ENCODE results near the gene ASCC2. TPM values are rescaled to one million over a fixed set of nuclear protein-coding genes. Genes with fewer than 3 reads are reported as not detected.

ASCC2 gene
- total RNA-seq, 6 experiments from 2014 or later, result 41.2 to 56.1 (median 47.4) TPM

DNA sequence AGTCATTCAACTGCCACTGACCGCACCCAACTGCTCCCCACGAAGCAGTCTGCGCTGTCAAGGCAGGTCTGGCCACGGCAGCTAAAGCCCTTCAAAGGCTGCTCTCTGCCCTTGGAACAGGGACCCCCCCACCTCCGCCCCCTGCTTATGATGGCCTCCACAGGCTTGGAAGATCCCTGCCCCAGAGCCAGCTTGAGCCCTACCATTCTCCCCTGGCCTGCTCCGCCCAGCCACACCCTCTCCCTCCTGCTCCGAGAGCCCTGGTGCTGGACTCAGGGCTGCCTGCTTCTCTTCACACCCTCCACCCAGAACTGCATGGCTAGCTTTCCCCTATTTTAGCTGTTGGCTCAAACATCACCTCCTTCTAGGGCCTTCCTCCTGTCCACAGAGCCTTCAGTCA is 90.2 kb downstream of the ASCC2 start:
- H3K27me3 ChIP-seq, result no peaks in the 10 kb centered on the region
- no peak for TF ChIP-seq POLR2A (IDR thresholded peaks at IDR 0.05)
- TF ChIP-seq, protein P1, sequence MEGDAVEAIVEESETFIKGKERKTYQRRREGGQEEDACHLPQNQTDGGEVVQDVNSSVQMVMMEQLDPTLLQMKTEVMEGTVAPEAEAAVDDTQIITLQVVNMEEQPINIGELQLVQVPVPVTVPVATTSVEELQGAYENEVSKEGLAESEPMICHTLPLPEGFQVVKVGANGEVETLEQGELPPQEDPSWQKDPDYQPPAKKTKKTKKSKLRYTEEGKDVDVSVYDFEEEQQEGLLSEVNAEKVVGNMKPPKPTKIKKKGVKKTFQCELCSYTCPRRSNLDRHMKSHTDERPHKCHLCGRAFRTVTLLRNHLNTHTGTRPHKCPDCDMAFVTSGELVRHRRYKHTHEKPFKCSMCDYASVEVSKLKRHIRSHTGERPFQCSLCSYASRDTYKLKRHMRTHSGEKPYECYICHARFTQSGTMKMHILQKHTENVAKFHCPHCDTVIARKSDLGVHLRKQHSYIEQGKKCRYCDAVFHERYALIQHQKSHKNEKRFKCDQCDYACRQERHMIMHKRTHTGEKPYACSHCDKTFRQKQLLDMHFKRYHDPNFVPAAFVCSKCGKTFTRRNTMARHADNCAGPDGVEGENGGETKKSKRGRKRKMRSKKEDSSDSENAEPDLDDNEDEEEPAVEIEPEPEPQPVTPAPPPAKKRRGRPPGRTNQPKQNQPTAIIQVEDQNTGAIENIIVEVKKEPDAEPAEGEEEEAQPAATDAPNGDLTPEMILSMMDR (IDR thresholded peaks at IDR 0.05), result no peak
- WGBS (ENCODE audit: insufficient coverage, low coverage, low lambda C conversion rate, missing lambda C conversion rate), result no CpG with 5 or more reads among the region's 7 CpGs
- DNase-seq (peak in 1 of 3 donors; percentile 38), ATAC-seq (no peak)
- peaks cover 0 to 13% (median 0%) of the 10 kb centered on the region in 4 donors for H3K4me1 ChIP-seq
- no peaks in the 10 kb centered on the region for H3K9me3 ChIP-seq
- intact Hi-C loops (cut with DNase I), result no loop called here
- H3K27ac ChIP-seq, result no peak overlapping the region
- H3K36me3 ChIP-seq, result peaks cover 0 to 9% (median 0%) of the 10 kb centered on the region in 4 donors
- no peak overlapping the region for H3K4me3 ChIP-seq

GRCh38 chr22:29744902-29745301 is 93.2 kb downstream of the ASCC2 start:
- TF ChIP-seq POLR2A (IDR thresholded peaks at IDR 0.05), result no peak
- TF ChIP-seq, protein P1 (IDR thresholded peaks at IDR 0.05), result no peak
- intact Hi-C loops (cut with DNase I), result no loop called here
- Histone ChIP-seq H3K4me3 (no peak overlapping the region), H3K4me1 (no peaks in the 10 kb centered on the region), H3K36me3 (peaks cover 0 to 15% (median 3%) of the 10 kb centered on the region in 4 donors), H3K27ac (no peak overlapping the region), H3K27me3 (no peaks in the 10 kb centered on the region), H3K9me3 (no peaks in the 10 kb centered on the region)
- ATAC-seq (peak in 1 of 4 donors; percentile 47), DNase-seq (no peak)
- 74% methylated on average over 8 of the region's 8 CpGs for WGBS (ENCODE audit: insufficient coverage, low coverage, low lambda C conversion rate, missing lambda C conversion rate)

DNA sequence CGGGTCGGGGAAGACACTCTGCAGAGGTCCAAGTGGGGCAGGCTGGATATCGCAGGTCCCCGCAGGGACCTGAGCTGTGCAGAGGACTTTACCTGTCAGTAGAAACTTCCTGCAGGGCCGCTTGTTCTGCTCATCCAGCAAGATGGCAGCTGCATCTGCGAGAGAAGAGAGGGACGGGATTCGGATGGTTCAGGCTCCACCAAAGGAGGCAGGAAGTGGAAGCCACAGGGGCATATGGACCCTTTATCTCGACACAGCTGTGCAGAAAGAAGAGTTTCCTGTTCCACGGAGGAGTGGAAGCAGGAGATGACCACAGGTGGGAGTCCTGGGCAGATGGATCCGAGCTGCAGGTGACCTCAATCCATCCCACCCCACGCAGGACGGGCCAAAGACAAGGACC is 95.7 kb downstream of the ASCC2 start:
- H3K4me3 ChIP-seq, result no peak overlapping the region
- 72% methylated on average over 7 of the region's 13 CpGs for WGBS (ENCODE audit: insufficient coverage, low coverage, low lambda C conversion rate, missing lambda C conversion rate)
- no peak overlapping the region for H3K27ac ChIP-seq
- H3K4me1 ChIP-seq, result no peaks in the 10 kb centered on the region
- no peak for ATAC-seq
- H3K9me3 ChIP-seq, result no peaks in the 10 kb centered on the region
- intact Hi-C loops (cut with DNase I), result no loop called here
- no peaks in the 10 kb centered on the region for H3K27me3 ChIP-seq
- no peak for DNase-seq
- peaks cover 0 to 19% (median 3%) of the 10 kb centered on the region in 4 donors for H3K36me3 ChIP-seq
- TF ChIP-seq, protein P1 (IDR thresholded peaks at IDR 0.05), result no peak
- TF ChIP-seq POLR2A (IDR thresholded peaks at IDR 0.05), result no peak

DNA sequence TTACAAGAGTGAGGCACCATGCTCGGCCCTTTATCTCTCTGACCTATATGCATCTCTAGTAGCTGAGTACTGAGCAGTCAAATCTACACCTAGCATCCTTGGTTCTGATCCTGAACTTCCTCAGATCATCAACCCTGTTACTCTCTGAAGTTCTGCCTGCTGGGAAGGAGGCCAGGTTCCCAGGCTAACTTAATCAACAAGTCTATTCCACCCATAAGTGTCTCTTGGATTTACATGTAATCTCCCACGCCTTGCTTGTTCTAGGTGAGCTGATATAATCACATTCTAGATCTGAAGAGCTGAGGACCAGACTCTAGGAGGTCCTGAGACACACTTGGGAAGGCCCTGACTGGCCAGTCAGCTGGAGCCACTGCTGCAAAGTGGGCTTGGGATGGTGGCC is 96.1 kb downstream of the ASCC2 start:
- Histone ChIP-seq H3K36me3 (peaks cover 0 to 19% (median 3%) of the 10 kb centered on the region in 4 donors), H3K27ac (no peak overlapping the region), H3K4me1 (no peaks in the 10 kb centered on the region), H3K4me3 (no peak overlapping the region), H3K27me3 (no peaks in the 10 kb centered on the region), H3K9me3 (no peaks in the 10 kb centered on the region)
- TF ChIP-seq, protein P1 (IDR thresholded peaks at IDR 0.05), result no peak
- no peak for TF ChIP-seq POLR2A (IDR thresholded peaks at IDR 0.05)
- no peak for DNase-seq
- no peak for ATAC-seq
- 100% methylated on average over 1 of the region's 2 CpGs for WGBS (ENCODE audit: insufficient coverage, low coverage, low lambda C conversion rate, missing lambda C conversion rate)
- intact Hi-C loops (cut with DNase I), result no loop called here

DNA sequence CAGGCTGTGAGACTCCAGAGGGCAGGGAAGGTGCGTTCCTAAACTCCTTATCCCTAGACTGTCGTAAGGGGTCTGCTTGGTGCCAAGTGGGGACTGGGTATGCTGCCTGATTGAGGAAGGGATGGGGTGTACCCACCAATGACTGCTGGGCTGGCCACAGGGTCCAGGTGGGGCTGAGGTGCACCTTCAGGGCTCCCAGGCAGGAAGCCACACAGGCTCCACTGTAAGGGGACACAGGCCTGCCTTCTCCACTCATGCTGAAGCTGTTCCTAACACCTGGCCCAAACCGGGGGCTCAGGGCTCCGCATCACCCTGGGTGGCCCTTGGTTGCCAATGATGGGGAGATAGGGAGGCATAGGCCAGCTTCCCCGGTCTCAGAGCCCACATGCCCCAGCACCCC is 97.9 kb downstream of the ASCC2 start:
- H3K27me3 ChIP-seq, result no peaks in the 10 kb centered on the region
- TF ChIP-seq POLR2A (IDR thresholded peaks at IDR 0.05), result no peak
- TF ChIP-seq, protein P1 (IDR thresholded peaks at IDR 0.05), result no peak
- no peak overlapping the region for H3K4me3 ChIP-seq
- H3K27ac ChIP-seq, result no peak overlapping the region
- peaks cover 0 to 10% (median 3%) of the 10 kb centered on the region in 4 donors for H3K36me3 ChIP-seq
- WGBS (ENCODE audit: insufficient coverage, low coverage, low lambda C conversion rate, missing lambda C conversion rate), result 80% methylated on average over 1 of the region's 5 CpGs
- DNase-seq (no peak), ATAC-seq (no peak)
- no peaks in the 10 kb centered on the region for H3K4me1 ChIP-seq
- H3K9me3 ChIP-seq, result no peaks in the 10 kb centered on the region
- intact Hi-C loops (cut with DNase I), result no loop called here
